ENCODE results near the gene ZNF486. TPM values are rescaled to one million over a fixed set of nuclear protein-coding genes. Genes with fewer than 3 reads are reported as not detected.
A peak's percentile ranks its signal among the peaks of the same experiment; 100 is the strongest.
"Not testable (repeated sequence)": the region's sequence is repeated elsewhere in the genome, so short reads cannot be mapped to it uniquely, and the experiment has no call there.

The ZNF486 gene
- total RNA-seq, 1 donor from 2014 or later, result 31.8 TPM

GRCh38 chr19:20167651-20168122 lies 673 bp downstream of the ZNF486 start:
- Mint-ChIP-seq H3K27ac (peak overlapping the region; percentile 100), H3K36me3 (ENCODE audit: insufficient read depth) (peaks cover 40% of the 10 kb centered on the region), H3K4me1 (ENCODE audit: low read depth) (peaks cover 28% of the 10 kb centered on the region), H3K9me3 (ENCODE audit: low read depth) (peaks cover 15% of the 10 kb centered on the region), H3K4me3 (ENCODE audit: low read depth) (peak overlapping the region; percentile 99), H3K27me3 (no peaks in the 10 kb centered on the region)
- no peak for TF ChIP-seq CTCF (IDR thresholded peaks at IDR 0.05; ENCODE audit: unreplicated experiment)
- DNase-seq (ENCODE audit: low spot score, unreplicated experiment), result no peak

- Mint-ChIP-seq H3K4me3 (ENCODE audit: low read depth) (peak overlapping the region; percentile 31), H3K4me1 (ENCODE audit: low read depth) (peaks cover 17% of the 10 kb centered on the region), H3K27ac (no peak overlapping the region), H3K36me3 (ENCODE audit: insufficient read depth) (peaks cover 57% of the 10 kb centered on the region), H3K9me3 (ENCODE audit: low read depth) (peaks cover 18% of the 10 kb centered on the region), H3K27me3 (no peaks in the 10 kb centered on the region)
- TF ChIP-seq CTCF (IDR thresholded peaks at IDR 0.05; ENCODE audit: unreplicated experiment), result no peak
- no peak for DNase-seq (ENCODE audit: low spot score, unreplicated experiment)
Observed at GRCh38 chr19:20171285-20171684, 4.3 kb downstream of the ZNF486 start.

GRCh38 chr19:20175848-20176247 lies 8.8 kb downstream of the ZNF486 start:
- DNase-seq (ENCODE audit: low spot score, unreplicated experiment); H3K27ac Mint-ChIP-seq; H3K27me3 Mint-ChIP-seq; H3K4me3 Mint-ChIP-seq (ENCODE audit: low read depth): not testable (repeated sequence)
- peaks cover 59% of the 10 kb centered on the region for H3K36me3 Mint-ChIP-seq (ENCODE audit: insufficient read depth)
- peaks cover 10% of the 10 kb centered on the region for H3K4me1 Mint-ChIP-seq (ENCODE audit: low read depth)
- peaks cover 15% of the 10 kb centered on the region for H3K9me3 Mint-ChIP-seq (ENCODE audit: low read depth)

- H3K9me3 Mint-ChIP-seq (ENCODE audit: low read depth), result not testable (repeated sequence)
- H3K36me3 Mint-ChIP-seq (ENCODE audit: insufficient read depth), result peaks cover 31% of the 10 kb centered on the region
Observed at GRCh38 chr19:20179956-20180355, 12.9 kb downstream of the ZNF486 start.

GRCh38 chr19:20182222-20182785 lies 15.3 kb downstream of the ZNF486 start:
- Mint-ChIP-seq H3K36me3 (ENCODE audit: insufficient read depth) (peaks cover 24% of the 10 kb centered on the region), H3K27ac (peak overlapping the region; percentile 52), H3K4me3 (ENCODE audit: low read depth) (no peak overlapping the region), H3K27me3 (no peaks in the 10 kb centered on the region), H3K9me3 (ENCODE audit: low read depth) (no peaks in the 10 kb centered on the region), H3K4me1 (ENCODE audit: low read depth) (peaks cover 9% of the 10 kb centered on the region)
- DNase-seq (ENCODE audit: low spot score, unreplicated experiment), result no peak
- no peak for TF ChIP-seq CTCF (IDR thresholded peaks at IDR 0.05; ENCODE audit: unreplicated experiment)

More at GRCh38 chr19:20179956-20180355, 12.9 kb downstream of the ZNF486 start:
- not testable (repeated sequence) for H3K27ac Mint-ChIP-seq; H3K27me3 Mint-ChIP-seq; H3K4me3 Mint-ChIP-seq (ENCODE audit: low read depth); DNase-seq (ENCODE audit: low spot score, unreplicated experiment); H3K4me1 Mint-ChIP-seq (ENCODE audit: low read depth)

GRCh38 chr19:20186174-20186573 lies 19.2 kb downstream of the ZNF486 start:
- Mint-ChIP-seq H3K4me1 (ENCODE audit: low read depth) (peaks cover 4% of the 10 kb centered on the region), H3K36me3 (ENCODE audit: insufficient read depth) (peaks cover 39% of the 10 kb centered on the region), H3K27me3 (no peaks in the 10 kb centered on the region), H3K9me3 (ENCODE audit: low read depth) (no peaks in the 10 kb centered on the region), H3K27ac (no peak overlapping the region), H3K4me3 (ENCODE audit: low read depth) (no peak overlapping the region)
- no peak for DNase-seq (ENCODE audit: low spot score, unreplicated experiment)
- no peak for TF ChIP-seq CTCF (IDR thresholded peaks at IDR 0.05; ENCODE audit: unreplicated experiment)
